Measurements from ENCODE around the gene NCSTN. TPM values are rescaled to one million over a fixed set of nuclear protein-coding genes. Genes with fewer than 3 reads are reported as not detected.

NCSTN gene
- total RNA-seq, 4 donors from 2014 or later: 37.2 to 64.9 (median 48.3) TPM

DNA sequence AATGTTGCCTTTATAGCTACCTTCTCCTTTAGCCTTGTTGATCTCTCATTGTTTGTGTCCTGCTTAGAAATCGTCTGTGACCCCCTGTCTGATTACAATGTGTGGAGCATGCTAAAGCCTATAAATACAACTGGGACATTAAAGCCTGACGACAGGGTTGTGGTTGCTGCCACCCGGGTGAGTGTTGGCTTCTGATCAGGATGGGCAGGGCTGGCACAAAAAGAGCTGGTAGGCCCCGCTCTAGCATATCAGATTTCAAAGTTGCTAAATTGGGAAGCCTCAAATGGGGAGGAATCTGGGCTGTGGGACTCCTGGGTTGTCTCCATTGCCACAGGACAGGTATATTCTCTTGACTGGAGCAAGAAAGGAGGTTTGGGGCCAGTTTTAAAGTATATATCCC is 8.4 kb downstream of the NCSTN start:
- WGBS, 2 donors: 58 to 68% methylated on average over 4 of the region's 4 CpGs
- intact Hi-C loops (cut with DNase I; ENCODE audit: low total_unique reads): no loop called here
- TF ChIP-seq CTCF (IDR thresholded peaks at IDR 0.05) (no peak), POLR2A (IDR thresholded peaks at IDR 0.05) (no peak)

DNA sequence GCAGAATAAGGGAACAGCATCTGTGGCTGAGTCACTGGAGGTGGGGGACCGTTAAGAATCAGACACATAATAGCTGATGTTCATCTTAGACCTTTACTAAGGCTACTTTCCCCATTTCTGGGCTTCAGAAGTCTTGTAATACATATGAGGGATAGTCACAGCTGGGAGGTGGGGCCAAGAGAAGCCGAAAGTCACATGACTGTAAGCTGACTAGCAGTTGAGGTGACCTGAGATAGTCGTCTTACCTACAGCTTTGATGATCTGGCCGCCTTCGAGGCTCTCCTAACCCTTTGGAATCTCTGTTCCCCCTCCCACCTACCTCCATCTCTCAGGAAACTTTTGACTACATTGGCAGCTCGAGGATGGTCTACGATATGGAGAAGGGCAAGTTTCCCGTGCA is 9.4 kb downstream of the NCSTN start:
- 89% methylated on average over 8 of the region's 8 CpGs for WGBS, 2 donors
- no peak for TF ChIP-seq POLR2A (IDR thresholded peaks at IDR 0.05)
- TF ChIP-seq CTCF (IDR thresholded peaks at IDR 0.05): no peak
- peak in 1 of 2 donors; percentile 65 for DNase-seq (ENCODE audit: low spot score in 2 of 2)
- no peak overlapping the region for H3K4me3 ChIP-seq (ENCODE audit: low read depth, poor library complexity, severe bottlenecking)
- intact Hi-C loops (cut with DNase I; ENCODE audit: low total_unique reads): no loop called here

More for the DNA sequence above, 8.4 kb downstream of the NCSTN start:
- DNase-seq (ENCODE audit: low spot score in 2 of 2): peak in 1 of 2 donors; percentile 65
- no peak overlapping the region for H3K4me3 ChIP-seq (ENCODE audit: low read depth, poor library complexity, severe bottlenecking)

DNA sequence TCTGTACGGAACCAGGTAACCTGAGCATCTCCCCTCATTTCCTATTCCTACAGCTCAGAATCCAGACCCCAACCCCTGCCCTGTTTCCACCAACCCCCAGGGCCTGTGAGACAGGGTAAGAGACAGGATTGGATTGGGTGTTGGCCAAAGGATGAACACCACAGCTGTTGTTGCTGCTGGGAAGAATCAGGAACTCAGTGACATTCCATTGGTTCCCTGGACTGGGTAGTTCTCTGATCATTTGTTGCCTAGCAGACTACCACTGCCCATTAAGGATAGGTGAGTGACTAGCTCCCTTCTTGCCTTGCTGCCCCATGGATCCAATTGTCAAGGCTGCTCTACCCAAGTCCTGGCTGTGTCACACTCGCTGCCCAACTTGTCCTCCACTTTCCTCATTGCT is 10.0 kb downstream of the NCSTN start:
- intact Hi-C loops (cut with DNase I; ENCODE audit: low total_unique reads): no loop called here
- DNase-seq (ENCODE audit: low spot score in 2 of 2): peak in 1 of 2 donors; percentile 31

DNA sequence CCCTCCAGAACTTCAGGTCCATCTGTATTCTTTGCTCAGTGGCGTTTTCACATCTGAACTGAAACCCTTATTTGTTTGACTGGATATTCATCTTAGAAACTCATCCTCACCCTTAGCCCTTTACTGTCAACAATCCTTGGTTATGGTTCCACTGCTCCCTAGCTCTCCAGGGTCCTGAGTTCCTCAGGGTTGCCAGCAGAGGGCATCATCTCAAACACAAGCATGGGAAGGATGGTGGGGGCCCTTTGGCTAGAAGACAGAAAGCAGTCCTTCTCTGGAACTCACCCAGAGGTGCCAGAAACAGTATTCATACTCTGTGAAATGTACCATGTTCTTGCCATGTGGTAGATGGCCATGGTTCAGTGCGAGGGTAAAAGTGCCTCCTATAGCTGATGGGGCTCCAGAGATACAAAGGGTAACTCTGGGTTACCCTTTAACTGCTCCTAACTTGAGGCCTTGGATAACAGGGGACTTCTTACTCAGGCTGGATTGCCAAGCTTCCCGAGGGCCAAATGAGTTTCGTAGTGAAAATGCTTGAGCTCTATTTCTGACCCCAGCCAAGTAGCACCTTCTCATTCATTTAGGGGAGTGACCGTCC is 11.3 kb downstream of the NCSTN start:
- no peak overlapping the region for H3K4me3 ChIP-seq (ENCODE audit: low read depth, poor library complexity, severe bottlenecking)
- WGBS, 2 donors: 79 to 80% methylated on average over 5 of the region's 5 CpGs
- intact Hi-C loops (cut with DNase I; ENCODE audit: low total_unique reads): no loop called here
- DNase-seq (ENCODE audit: low spot score in 2 of 2): no peak
- TF ChIP-seq POLR2A (IDR thresholded peaks at IDR 0.05): no peak
- TF ChIP-seq CTCF (IDR thresholded peaks at IDR 0.05): no peak

More for the DNA sequence above, 10.0 kb downstream of the NCSTN start:
- 91 to 94% methylated on average over 2 of the region's 2 CpGs for WGBS, 2 donors
- no peak overlapping the region for H3K4me3 ChIP-seq (ENCODE audit: low read depth, poor library complexity, severe bottlenecking)
- TF ChIP-seq CTCF (IDR thresholded peaks at IDR 0.05) (no peak), POLR2A (IDR thresholded peaks at IDR 0.05) (no peak)

DNA sequence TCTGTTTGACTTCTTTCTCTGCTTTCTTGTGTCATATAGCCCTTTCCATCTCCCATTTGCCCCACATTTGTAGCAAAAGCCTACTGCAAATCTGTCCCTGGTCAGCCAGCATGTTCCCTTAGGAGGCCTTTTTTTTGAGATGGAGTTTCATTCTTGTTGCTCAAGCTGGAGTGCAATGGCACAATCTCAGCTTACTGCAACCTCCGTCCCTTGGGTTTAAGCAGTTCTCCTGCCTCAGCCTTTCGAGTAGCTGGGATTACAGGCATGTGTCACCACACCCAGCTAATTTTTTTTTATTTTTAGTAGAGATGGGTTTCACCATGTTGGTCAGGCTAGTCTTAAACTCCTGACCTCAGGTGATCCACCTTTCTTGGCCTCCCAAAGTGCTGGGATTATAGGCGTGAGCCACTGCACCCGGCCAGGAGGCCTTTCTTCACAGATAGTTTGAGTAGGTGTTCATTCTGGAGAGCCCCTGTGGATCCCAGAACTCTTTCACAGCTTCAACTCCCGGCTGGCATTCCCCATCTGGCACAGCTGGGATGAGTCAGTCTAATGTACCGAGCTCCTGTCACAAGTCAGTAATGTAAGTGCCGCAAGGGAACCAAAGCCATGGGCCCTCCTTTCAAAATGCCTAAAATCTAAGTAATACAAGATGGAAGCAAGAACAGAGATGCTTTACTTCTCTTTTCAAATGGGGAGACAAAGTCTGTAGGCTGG is 14.3 kb downstream of the NCSTN start:
- TF ChIP-seq POLR2A (IDR thresholded peaks at IDR 0.05): no peak
- TF ChIP-seq CTCF (IDR thresholded peaks at IDR 0.05): no peak
- WGBS, 2 donors: 73 to 74% methylated on average over 7 of the region's 7 CpGs
- DNase-seq (ENCODE audit: low spot score in 2 of 2): peak in 1 of 2 donors; percentile 62
- intact Hi-C loops (cut with DNase I; ENCODE audit: low total_unique reads): no loop called here
- no peak overlapping the region for H3K4me3 ChIP-seq (ENCODE audit: low read depth, poor library complexity, severe bottlenecking)

Data from lower leg skin (tissue), 4 donors.